Osteoblast (primary cell): Measurements from ENCODE around the gene SBNO2. TPM values are rescaled to one million over a fixed set of nuclear protein-coding genes. Genes with fewer than 3 reads are reported as not detected.

Source experiments
- DNase-seq: peaks from one replicate; pipeline ENCODE4 v3.0.0; 2011; ENCODE audit warnings: low spot score, mixed read lengths; ENCODE audit not compliant: insufficient read length; ENCODE audit errors: missing footprints
- H2AFZ ChIP-seq: 2 replicates; pipeline ENCODE4 v1.6.0; 2011; ENCODE audit warnings: mild to moderate bottlenecking, low read length
- H3K27ac ChIP-seq: 2 replicates; pipeline ENCODE4 v1.5.1; 2011; ENCODE audit warnings: mild to moderate bottlenecking, low read depth, low read length, moderate library complexity
- H3K27me3 ChIP-seq: 2 replicates; pipeline ENCODE4 v1.6.0; 2012; ENCODE audit warnings: mild to moderate bottlenecking, control low read depth, inconsistent platforms, low read length, moderate library complexity; ENCODE audit not compliant: insufficient read depth
- H3K36me3 ChIP-seq: 2 replicates; pipeline ENCODE4 v1.5.1; 2011; ENCODE audit warnings: mild to moderate bottlenecking, low read length, control low read depth, moderate library complexity; ENCODE audit not compliant: insufficient read depth
- H3K4me1 ChIP-seq: 2 replicates; pipeline ENCODE4 v1.5.1; 2011; ENCODE audit warnings: mild to moderate bottlenecking, low read length, control low read depth, moderate library complexity; ENCODE audit not compliant: insufficient read depth
- H3K4me2 ChIP-seq: 2 replicates; pipeline ENCODE4 v1.6.0; 2011; ENCODE audit warnings: mild to moderate bottlenecking, low read length; ENCODE audit not compliant: insufficient read depth
- H3K4me3 ChIP-seq: fragments of 200-600 bp; sonication (generic); 3 replicates; pipeline ENCODE4 v1.5.1; 2012; ENCODE audit warnings: mild to moderate bottlenecking, low read length, inconsistent platforms; ENCODE audit not compliant: insufficient read depth
- H3K79me2 ChIP-seq: 2 replicates; pipeline ENCODE4 v1.6.0; 2012; ENCODE audit warnings: mild to moderate bottlenecking, low read length, control low read depth, inconsistent platforms; ENCODE audit not compliant: insufficient read depth
- H3K9me3 ChIP-seq: 2 replicates; pipeline ENCODE4 v1.5.1; 2011; ENCODE audit warnings: low read depth, low read length, control low read depth
- H4K20me1 ChIP-seq: 2 replicates; pipeline ENCODE4 v1.6.0; 2012; ENCODE audit warnings: mild to moderate bottlenecking, low read length, control low read depth; ENCODE audit not compliant: insufficient read depth
- total RNA-seq: library from RNA; depleted of rRNA; stranded (reverse); fragments of >200 nt; gene quantifications from 2 replicates; pipeline ENCODE4 v1.2.3, GENCODE V29; 2012
- TF ChIP-seq, protein P1 (sequence below): IDR thresholded peaks from 2 replicates; pipeline ENCODE4 v1.5.1; 2011; ENCODE audit warnings: mild to moderate bottlenecking, low read depth, low read length, moderate library complexity; ENCODE audit errors: extremely low read depth

The SBNO2 gene
- total RNA-seq, 1 donor = 69.1 TPM

DNA sequence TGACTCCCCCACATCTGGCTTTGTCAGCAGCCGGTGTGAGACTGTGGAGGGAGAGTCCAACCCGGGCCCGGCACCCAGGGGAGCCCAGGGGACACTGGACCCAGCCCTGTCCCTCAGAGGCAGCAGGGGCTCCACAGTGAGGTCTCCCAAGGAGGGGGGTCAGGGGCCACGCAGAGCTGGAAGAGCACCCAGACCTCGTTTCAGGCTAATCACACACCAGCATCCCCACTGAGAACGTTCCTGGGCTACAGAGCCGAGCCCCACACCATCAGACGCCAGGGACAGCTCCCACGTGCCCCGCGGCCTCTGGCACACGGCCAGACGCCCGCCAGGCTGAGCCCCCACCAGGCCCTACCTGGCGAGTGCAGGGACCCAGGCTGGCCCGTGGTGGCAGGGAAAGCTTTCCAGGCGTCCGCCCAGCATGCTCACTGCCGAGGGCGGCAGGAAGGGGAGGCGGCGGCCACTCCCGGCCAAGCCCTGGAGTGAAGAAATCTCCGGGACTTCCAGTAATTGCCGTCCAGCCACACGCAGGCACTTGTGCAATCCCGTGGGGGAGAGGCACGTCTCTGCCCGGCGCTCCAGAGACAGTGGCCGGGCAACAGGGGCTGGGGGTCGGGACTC is 19.2 kb downstream of the SBNO2 start:
- no peak overlapping the region for H2AFZ ChIP-seq
- H3K79me2 ChIP-seq = peaks cover 91% of the 10 kb centered on the region
- H3K4me2 ChIP-seq = peak overlapping the region; percentile 80

DNA sequence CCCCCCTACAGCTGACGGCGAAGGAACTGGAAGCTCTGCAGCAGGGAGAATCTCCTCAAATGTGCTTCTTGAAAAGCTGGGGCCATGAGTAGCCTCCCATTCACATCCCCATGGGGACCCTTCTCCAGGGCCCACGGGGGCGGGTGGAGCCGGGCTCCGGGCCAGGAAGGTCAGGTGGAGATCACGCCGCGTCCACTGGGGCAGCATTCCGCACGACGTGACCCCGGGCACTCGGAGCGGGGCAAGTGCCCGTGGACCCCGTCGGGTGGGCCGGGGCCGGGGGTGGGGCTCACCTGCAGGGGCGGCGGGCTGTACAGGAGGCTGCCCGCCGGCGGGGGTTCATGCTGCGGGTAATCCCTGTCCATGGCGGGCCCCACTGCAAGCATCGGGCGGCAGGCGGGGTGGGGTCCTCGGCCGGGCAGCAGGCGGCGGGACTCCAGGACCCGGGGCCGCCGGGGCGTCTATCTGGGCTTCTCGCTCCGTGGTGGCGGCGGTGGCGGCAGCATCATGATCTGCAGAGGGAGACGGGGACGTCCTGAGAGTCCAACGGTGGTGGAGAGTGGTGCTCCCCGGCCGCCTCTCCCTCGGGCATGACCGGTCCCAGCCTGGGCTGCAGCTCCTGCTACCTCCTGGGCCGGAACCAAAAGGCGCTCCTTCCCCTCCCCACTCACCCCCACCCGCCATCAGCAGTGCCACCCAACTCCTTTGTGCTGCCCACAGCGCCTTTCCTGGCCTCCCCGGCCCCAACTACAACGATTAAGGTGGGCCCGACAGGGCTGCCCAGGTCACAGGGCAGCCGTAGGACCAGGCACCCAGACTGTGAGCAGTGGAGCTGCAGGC is 20.0 kb downstream of the SBNO2 start:
- H3K4me1 ChIP-seq = peaks cover 21% of the 10 kb centered on the region
- peak overlapping the region; percentile 99 for H3K27ac ChIP-seq

More for the DNA sequence above, 19.2 kb downstream of the SBNO2 start:
- H3K36me3 ChIP-seq = peaks cover 19% of the 10 kb centered on the region
- peak overlapping the region; percentile 65 for H3K4me3 ChIP-seq
- no peaks in the 10 kb centered on the region for H3K9me3 ChIP-seq
- DNase-seq = peak; percentile 100
- no peaks in the 10 kb centered on the region for H3K27me3 ChIP-seq
- peaks cover 21% of the 10 kb centered on the region for H3K4me1 ChIP-seq
- TF ChIP-seq, protein P1, sequence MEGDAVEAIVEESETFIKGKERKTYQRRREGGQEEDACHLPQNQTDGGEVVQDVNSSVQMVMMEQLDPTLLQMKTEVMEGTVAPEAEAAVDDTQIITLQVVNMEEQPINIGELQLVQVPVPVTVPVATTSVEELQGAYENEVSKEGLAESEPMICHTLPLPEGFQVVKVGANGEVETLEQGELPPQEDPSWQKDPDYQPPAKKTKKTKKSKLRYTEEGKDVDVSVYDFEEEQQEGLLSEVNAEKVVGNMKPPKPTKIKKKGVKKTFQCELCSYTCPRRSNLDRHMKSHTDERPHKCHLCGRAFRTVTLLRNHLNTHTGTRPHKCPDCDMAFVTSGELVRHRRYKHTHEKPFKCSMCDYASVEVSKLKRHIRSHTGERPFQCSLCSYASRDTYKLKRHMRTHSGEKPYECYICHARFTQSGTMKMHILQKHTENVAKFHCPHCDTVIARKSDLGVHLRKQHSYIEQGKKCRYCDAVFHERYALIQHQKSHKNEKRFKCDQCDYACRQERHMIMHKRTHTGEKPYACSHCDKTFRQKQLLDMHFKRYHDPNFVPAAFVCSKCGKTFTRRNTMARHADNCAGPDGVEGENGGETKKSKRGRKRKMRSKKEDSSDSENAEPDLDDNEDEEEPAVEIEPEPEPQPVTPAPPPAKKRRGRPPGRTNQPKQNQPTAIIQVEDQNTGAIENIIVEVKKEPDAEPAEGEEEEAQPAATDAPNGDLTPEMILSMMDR = no peak
- peaks cover 4% of the 10 kb centered on the region for H4K20me1 ChIP-seq
- H3K27ac ChIP-seq = peak overlapping the region; percentile 99

DNA sequence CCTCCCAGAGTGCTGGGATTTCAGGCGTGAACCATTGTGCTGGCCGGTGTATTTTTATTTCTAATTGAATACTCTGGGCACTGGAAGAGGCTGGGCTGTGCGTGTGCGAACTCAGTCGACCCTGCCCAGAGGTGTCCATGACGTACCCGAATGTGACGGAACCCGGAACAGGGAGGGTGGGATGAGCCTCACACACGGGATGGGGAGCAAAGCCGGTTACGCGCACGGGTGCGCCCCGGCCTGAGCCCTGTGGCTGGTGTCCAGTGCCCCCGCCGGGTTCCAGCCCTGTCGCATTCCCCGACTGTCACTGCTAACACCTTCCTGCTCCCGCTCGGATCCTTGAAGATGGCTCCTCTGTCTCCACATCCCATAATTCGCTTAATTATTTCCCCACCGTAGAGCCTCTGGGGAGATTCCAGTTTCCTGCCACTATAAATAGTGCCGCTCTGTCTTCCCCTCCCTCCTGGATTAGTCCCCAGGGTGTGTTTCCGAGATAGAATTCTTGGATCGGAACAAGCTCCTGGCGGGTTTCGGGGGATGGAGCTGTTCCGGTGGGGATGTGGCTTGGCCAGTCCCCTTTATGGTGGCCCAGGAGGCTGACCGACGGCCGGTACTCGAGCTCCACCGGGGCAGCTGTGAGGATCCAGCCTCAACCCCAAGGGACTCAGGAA is 22.0 kb downstream of the SBNO2 start:
- peak; percentile 95 for DNase-seq
- H3K9me3 ChIP-seq = no peaks in the 10 kb centered on the region
- peak overlapping the region; percentile 28 for H3K27ac ChIP-seq
- peaks cover 21% of the 10 kb centered on the region for H3K4me1 ChIP-seq
- H4K20me1 ChIP-seq = peaks cover 9% of the 10 kb centered on the region
- H3K36me3 ChIP-seq = peaks cover 26% of the 10 kb centered on the region
- H3K79me2 ChIP-seq = peaks cover 74% of the 10 kb centered on the region
- TF ChIP-seq, protein P1 = no peak
- no peaks in the 10 kb centered on the region for H3K27me3 ChIP-seq
- H2AFZ ChIP-seq = no peak overlapping the region
- no peak overlapping the region for H3K4me2 ChIP-seq
- H3K4me3 ChIP-seq = no peak overlapping the region

More for the DNA sequence above, 20.0 kb downstream of the SBNO2 start:
- no peak overlapping the region for H2AFZ ChIP-seq
- no peak for DNase-seq
- H3K27me3 ChIP-seq = no peaks in the 10 kb centered on the region
- H3K79me2 ChIP-seq = peaks cover 93% of the 10 kb centered on the region
- peak overlapping the region; percentile 65 for H3K4me3 ChIP-seq
- peaks cover 10% of the 10 kb centered on the region for H4K20me1 ChIP-seq
- H3K9me3 ChIP-seq = no peaks in the 10 kb centered on the region
- TF ChIP-seq, protein P1 = no peak
- H3K36me3 ChIP-seq = peaks cover 25% of the 10 kb centered on the region
- peak overlapping the region; percentile 80 for H3K4me2 ChIP-seq
